HG03108 (cell line): Measurements from ENCODE around the gene HMGA1.
A peak's percentile ranks its signal among the peaks of the same experiment; 100 is the strongest.

Source experiments
- ATAC-seq: cut with Tn5 transposase; IDR thresholded peaks from one replicate; pipeline ENCODE4 v1.9.1; 2021; ENCODE audit warnings: moderate library complexity; ENCODE audit not compliant: unreplicated experiment

Gene HMGA1

DNA sequence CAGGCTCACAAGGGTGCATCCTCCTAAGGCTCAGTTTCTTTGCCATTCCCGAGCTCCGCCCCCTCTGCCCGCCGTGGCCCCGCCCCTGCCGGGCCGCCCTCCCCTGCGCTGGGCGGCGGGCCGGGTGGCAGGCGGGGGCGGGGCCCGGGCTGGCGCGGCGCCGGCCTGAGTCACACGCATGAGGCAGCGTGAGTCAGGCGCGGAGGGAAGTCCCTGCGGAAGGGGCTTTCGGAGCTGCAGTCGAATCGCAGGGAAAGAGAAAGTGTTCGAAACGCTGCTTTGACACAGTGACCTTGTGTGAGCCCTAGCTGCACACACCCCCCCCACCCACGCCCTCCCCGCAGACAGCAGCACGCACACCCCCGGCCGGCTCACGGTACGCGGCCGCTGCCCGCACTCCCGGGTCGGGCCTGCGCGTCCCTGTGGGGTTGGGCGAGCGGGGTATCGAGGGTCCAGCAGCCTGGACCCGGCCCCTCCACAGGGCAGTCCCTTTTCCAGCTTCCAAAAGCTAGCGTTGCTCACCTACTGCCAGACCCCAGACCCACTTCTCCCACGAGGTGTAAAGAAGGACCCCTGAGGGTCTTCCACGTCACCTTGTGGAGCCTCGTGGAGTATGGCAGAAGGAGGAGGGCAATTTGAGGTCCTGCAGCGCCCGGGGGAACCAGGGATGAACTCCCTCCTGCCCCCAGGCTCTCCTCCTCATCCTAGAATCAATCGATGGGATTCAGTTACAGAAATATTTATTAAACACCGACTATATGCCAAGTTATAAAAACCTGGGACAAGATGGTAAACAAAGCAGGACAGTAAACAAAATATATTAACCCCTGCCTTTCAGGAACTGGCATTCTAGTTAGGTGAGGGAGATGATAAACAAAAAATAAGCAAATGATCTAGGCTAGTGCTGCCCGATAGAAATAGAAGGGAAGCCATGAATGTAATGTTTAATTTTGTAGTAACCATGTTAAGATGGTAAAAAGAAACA lies 12.4 kb upstream of the HMGA1 start:
- peak; percentile 87 for ATAC-seq

GRCh38 chr6:34225551-34225950 lies 11.1 kb upstream of the HMGA1 start:
- no peak for ATAC-seq

DNA sequence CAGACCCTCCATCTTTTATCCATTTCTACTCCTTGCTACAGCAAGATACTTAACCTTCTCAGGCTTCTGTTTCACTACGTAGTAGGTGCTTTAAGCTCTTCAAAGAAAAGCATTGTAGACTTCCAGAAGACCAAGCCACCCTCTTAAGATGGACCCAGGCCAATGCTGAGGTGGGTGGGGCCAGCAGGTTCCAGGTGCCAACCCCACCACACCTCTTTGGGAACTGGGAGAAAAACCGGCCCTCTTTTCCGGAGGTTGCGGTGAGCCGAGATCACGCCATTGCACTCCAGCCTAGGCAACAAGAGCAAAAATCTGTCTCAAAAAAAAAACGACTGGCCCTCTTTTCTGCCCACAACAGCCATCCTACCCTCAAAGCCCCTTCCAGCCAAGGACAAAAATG lies 10.6 kb upstream of the HMGA1 start:
- no peak for ATAC-seq

DNA sequence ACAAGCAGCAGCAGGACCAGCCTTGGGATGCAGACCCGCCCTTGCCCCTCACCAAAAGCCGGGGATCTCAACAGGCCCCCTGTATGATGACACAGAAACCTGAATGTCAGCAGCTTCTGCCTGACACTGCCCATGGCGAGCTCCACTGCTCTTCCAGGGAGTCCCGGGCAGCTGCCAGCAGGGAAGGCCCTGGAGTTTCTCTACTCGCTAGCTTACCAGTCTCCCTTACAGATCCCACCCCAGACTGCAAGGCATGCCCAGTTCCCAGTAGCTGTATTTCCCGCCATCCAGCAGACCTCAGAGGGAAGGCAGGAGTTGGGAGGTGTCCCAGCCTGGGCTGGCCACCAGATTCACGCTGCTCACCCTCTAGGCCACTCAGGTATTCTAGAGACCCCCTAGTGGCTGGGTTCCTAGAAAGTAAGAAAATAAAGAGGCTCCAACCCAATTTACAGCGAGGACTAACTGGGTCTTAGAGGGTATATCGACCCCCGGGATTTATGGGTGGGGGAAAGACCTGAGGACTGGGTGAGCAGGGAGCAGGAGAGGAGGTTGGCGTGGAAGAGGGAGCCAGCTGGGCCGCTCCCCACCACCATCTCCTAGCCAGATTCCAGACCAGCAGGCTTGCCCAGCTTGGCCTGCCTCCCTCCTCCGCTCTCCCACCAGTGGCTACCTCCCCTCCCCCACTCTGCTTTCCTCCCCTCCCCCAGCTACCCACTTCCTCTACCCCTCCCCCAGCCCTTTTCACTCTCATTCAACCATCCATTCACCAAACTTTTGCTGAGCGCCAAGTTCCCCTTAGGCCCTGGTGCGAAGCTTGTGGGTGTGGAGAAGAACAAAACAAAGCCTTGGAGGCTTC lies 9.7 kb upstream of the HMGA1 start:
- no peak for ATAC-seq

- ATAC-seq, result no peak
Measured at GRCh38 chr6:34227761-34228421, 8.8 kb upstream of the HMGA1 start.

DNA sequence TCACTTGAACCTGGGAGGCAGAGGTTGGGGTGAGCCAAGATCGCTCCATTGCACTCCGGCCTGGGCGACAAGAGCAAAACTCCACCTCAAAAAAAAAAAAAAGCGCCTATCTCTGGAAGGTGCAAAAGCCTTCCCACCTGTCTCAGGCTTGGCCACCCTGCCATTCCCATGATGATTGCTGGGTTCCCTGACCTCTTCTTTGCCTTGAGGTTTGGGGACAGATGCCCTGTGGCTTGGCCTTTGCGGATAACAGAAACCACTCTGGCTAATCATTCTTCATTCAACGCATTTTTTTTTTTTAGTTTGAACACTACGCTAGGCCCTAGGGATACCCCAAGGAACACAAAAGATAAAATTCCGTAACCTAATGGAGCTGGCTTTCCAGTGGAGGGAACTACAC lies 6.8 kb upstream of the HMGA1 start:
- no peak for ATAC-seq

GRCh38 chr6:34230653-34231371 lies 5.9 kb upstream of the HMGA1 start:
- ATAC-seq, result no peak

DNA sequence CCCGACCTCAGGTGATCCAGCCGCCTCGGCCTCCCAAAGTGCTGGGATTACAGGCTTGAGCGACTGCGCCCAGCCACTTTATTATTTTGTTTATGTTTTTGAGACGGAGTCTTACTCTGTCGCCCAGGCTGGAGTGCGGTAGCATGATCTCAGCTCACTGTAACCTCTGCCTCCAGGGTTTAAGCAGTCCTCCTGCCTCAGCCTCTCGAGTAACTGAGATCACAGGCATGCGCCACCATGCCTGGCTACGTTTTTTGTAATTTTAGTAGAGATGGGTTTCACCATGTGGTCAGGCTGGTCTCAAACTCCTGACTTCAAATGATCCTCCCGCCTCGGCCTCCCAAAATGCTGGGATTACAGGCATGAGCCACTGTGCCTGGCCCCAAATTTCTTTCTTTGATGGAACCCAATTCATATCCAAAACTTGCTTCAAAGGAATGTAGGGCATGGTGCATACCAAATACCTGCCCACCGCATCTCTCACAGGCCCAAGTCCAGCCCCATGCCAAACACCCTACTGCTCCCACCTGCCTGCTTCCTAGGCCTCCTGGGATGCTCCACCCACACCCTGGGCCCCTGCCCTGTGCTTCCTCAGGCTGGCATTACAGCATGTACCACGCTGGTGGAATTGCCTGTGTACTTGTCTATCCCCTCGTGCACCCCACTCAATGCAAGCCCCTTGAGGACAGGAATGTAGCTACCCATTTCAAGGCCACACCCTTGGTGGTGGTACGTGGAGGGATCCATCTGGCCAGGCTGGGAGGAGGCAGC lies 4.9 kb upstream of the HMGA1 start:
- no peak for ATAC-seq

GRCh38 chr6:34232901-34233300 lies 3.8 kb upstream of the HMGA1 start:
- ATAC-seq, result no peak

DNA sequence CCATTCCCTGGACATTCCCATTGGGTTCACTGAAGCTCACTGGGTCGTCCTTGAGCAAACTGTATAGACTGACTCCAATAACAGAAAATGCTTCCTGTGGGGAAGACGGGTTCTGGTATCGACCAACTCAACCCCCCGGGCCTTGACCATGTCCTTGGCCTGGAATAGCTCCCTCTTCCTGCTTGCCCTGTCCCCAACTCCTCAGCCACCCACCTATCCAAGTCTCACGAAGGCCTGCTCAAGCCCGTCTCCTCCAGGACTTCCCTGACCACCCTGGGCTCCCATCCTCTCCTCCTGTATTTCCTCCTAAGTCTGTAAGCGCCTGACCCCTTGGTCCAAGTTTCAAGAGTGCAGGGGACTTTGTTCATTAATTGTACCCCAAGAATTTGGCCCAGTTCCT lies 2.8 kb upstream of the HMGA1 start:
- ATAC-seq, result no peak

- no peak for ATAC-seq
Measured at GRCh38 chr6:34234667-34235306, 1.9 kb upstream of the HMGA1 start.

DNA sequence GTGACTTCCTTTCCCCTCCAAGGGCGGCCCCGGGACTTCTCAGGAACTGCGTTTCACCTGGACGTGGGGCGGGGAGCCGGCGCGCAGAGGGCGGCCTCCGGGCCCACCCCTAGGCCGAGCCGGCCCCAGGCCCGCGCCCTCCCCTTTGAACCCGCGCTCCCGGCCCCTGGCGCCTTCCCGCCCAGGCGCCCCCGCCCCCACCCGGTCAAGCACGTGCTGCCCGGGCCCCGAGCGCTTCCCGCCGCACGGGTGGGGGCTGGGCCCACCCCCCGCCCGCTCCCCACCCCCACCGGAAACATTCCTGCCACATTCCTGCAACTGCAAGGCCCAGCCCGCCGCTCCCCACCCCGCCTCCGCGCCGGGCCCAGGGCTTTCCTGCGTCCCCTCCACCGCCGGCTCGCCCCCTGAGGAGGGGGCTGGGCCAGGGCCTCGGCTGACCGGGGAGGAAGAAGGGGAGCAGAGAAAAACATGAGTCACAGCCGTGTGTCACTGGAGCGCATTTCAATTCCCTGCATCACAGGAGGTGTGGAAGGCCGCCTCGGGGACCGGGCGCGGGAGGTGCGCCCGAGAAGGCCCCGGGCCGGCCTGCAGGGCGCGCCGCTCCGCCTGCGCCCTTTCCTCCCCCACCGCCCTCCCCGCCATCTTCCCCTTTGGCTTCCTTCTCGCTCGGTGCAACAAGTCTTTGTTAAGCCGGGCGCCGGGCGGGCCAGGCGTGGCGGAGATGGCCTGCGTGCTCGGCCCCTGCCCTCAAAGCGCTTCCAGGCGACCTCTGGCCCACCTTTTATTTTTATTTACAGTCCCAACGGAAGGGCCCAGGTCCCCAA lies 1.2 kb upstream of the HMGA1 start:
- no peak for ATAC-seq

- peak; percentile 1 for ATAC-seq
Measured at GRCh38 chr6:34236131-34236442, 586 bp upstream of the HMGA1 start.

DNA sequence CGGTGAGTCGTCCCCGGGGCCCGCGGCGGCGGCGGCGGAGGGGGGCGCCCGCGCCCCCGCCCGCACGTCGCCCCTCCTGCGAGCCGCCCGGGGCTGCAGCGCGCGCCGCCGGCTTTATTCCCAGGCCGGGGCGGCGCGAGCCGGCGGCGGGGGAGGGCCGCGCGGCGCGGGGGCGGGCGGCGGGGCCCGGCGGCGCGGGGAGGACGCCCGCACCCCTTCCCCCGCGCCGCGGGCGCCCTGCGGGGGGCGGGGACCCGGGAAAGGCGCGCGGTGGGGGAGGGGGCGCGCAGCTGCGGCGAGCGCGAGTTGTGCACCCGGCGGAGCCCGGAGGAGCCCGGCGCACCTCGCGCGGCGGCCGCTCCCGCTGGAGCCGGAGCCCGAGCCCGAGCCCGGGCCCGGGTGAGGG lies 646 bp downstream of the HMGA1 start:
- peak; percentile 3 for ATAC-seq

- ATAC-seq, result no peak
Measured at GRCh38 chr6:34237722-34238584, 1.3 kb downstream of the HMGA1 start.

- ATAC-seq, result no peak
Measured at GRCh38 chr6:34238585-34239499, 2.2 kb downstream of the HMGA1 start.

GRCh38 chr6:34239500-34239825 lies 2.8 kb downstream of the HMGA1 start:
- ATAC-seq, result no peak
